Measurements from ENCODE around the gene NBEA. TPM values are rescaled to one million over a fixed set of nuclear protein-coding genes. Genes with fewer than 3 reads are reported as not detected.

NBEA gene
- total RNA-seq, 2 experiments from 2014 or later: 3.5 to 3.8 TPM

- H3K27ac ChIP-seq (ENCODE audit: low read depth in 1 of 2, low read length in 2 of 2): no peak overlapping the region
- Mint-ChIP-seq H3K4me1 (ENCODE audit: low read depth) (no peaks in the 10 kb centered on the region), H3K4me3 (no peak overlapping the region), H3K9me3 (no peaks in the 10 kb centered on the region), H3K27me3 (no peaks in the 10 kb centered on the region), H3K36me3 (ENCODE audit: low read depth) (no peaks in the 10 kb centered on the region), H3K27ac (no peak overlapping the region)
- intact Hi-C loops (cut with DNase I, micrococcal nuclease): no loop called here
- no peaks in the 10 kb centered on the region for H3K27me3 ChIP-seq (ENCODE audit: control insufficient read depth in 1 of 2, insufficient read depth in 2 of 2, low read length in 2 of 2)
- no peak for ATAC-seq (ENCODE audit: poor library complexity)
- ChIA-PET POLR2A (no interaction called here), CTCF (no interaction called here)
- H3K9me3 ChIP-seq (ENCODE audit: control insufficient read depth in 1 of 2, insufficient read depth in 1 of 2, low read length in 2 of 2): no peaks in the 10 kb centered on the region
- H3K4me3 ChIP-seq (ENCODE audit: low read length): no peak overlapping the region
- no peak for DNase-seq
- no peaks in the 10 kb centered on the region for H3K4me1 ChIP-seq (ENCODE audit: insufficient read depth, low read length)
- no peak for TF ChIP-seq CTCF (IDR thresholded peaks at IDR 0.05)
- H3K36me3 ChIP-seq (ENCODE audit: insufficient read depth, low read length): no peaks in the 10 kb centered on the region
Observed at GRCh38 chr13:35621989-35622388, 679.9 kb downstream of the NBEA start.

- no peak for TF ChIP-seq CTCF (IDR thresholded peaks at IDR 0.05)
- no peaks in the 10 kb centered on the region for H3K4me1 Mint-ChIP-seq (ENCODE audit: low read depth)
- no peak overlapping the region for H3K27ac ChIP-seq (ENCODE audit: low read depth in 1 of 2, low read length in 2 of 2)
- no peak overlapping the region for H3K4me3 Mint-ChIP-seq
- no peaks in the 10 kb centered on the region for H3K9me3 Mint-ChIP-seq
- ChIA-PET POLR2A (no interaction called here), CTCF (no interaction called here)
- H3K9me3 ChIP-seq (ENCODE audit: control insufficient read depth in 1 of 2, insufficient read depth in 1 of 2, low read length in 2 of 2): no peaks in the 10 kb centered on the region
- H3K27ac Mint-ChIP-seq: no peak overlapping the region
- no peak overlapping the region for H3K4me3 ChIP-seq (ENCODE audit: low read length)
- intact Hi-C loops (cut with DNase I, micrococcal nuclease): no loop called here
- H3K4me1 ChIP-seq (ENCODE audit: insufficient read depth, low read length): no peaks in the 10 kb centered on the region
- no peaks in the 10 kb centered on the region for H3K27me3 Mint-ChIP-seq
- no peaks in the 10 kb centered on the region for H3K36me3 Mint-ChIP-seq (ENCODE audit: low read depth)
- DNase-seq (no peak), ATAC-seq (ENCODE audit: poor library complexity) (no peak)
- H3K27me3 ChIP-seq (ENCODE audit: control insufficient read depth in 1 of 2, insufficient read depth in 2 of 2, low read length in 2 of 2): no peaks in the 10 kb centered on the region
- no peaks in the 10 kb centered on the region for H3K36me3 ChIP-seq (ENCODE audit: insufficient read depth, low read length)
Observed at GRCh38 chr13:35629026-35629425, 687.0 kb downstream of the NBEA start.

- intact Hi-C loops (cut with DNase I, micrococcal nuclease): no loop called here
Observed at GRCh38 chr13:35630551-35631275, 688.6 kb downstream of the NBEA start.

More at GRCh38 chr13:35630551-35631275, 688.6 kb downstream of the NBEA start:
- ChIA-PET POLR2A (no interaction called here), CTCF (no interaction called here)
- Mint-ChIP-seq H3K27ac (no peak overlapping the region), H3K9me3 (no peaks in the 10 kb centered on the region), H3K27me3 (no peaks in the 10 kb centered on the region), H3K36me3 (ENCODE audit: low read depth) (no peaks in the 10 kb centered on the region), H3K4me3 (no peak overlapping the region), H3K4me1 (ENCODE audit: low read depth) (no peaks in the 10 kb centered on the region)
- DNase-seq: no peak
- Histone ChIP-seq H3K36me3 (ENCODE audit: insufficient read depth, low read length) (no peaks in the 10 kb centered on the region), H3K27me3 (ENCODE audit: control insufficient read depth in 1 of 2, insufficient read depth in 2 of 2, low read length in 2 of 2) (no peaks in the 10 kb centered on the region), H3K4me3 (ENCODE audit: low read length) (no peak overlapping the region), H3K9me3 (ENCODE audit: control insufficient read depth in 1 of 2, insufficient read depth in 1 of 2, low read length in 2 of 2) (no peaks in the 10 kb centered on the region), H3K27ac (ENCODE audit: low read depth in 1 of 2, low read length in 2 of 2) (no peak overlapping the region), H3K4me1 (ENCODE audit: insufficient read depth, low read length) (no peaks in the 10 kb centered on the region)
- TF ChIP-seq CTCF (IDR thresholded peaks at IDR 0.05): peak; percentile 24
- no peak for ATAC-seq (ENCODE audit: poor library complexity)

Measured in CD4-positive, alpha-beta T cell (primary cell).